ENCODE measurements around the gene KCNQ1. TPM values are rescaled to one million over a fixed set of nuclear protein-coding genes. Genes with fewer than 3 reads are reported as not detected.

Gene KCNQ1
- total RNA-seq, 1 donor from 2014 or later: 0.16 TPM

- TF ChIP-seq CTCF (IDR thresholded peaks at IDR 0.05): no peak
- DNase-seq (ENCODE audit: extremely low spot score, unreplicated experiment): peak; percentile 56
- Mint-ChIP-seq H3K36me3 (ENCODE audit: unreplicated experiment) (no peaks in the 10 kb centered on the region), H3K4me3 (ENCODE audit: unreplicated experiment) (no peak overlapping the region), H3K4me1 (ENCODE audit: unreplicated experiment) (peaks cover 21% of the 10 kb centered on the region), H3K27me3 (ENCODE audit: unreplicated experiment) (peaks cover 26% of the 10 kb centered on the region), H3K9me3 (ENCODE audit: unreplicated experiment) (peaks cover 12% of the 10 kb centered on the region), H3K27ac (ENCODE audit: unreplicated experiment) (no peak overlapping the region)
Observed at GRCh38 chr11:2808850-2809846, 364.3 kb downstream of the KCNQ1 start.

- Mint-ChIP-seq H3K27me3 (ENCODE audit: unreplicated experiment) (peaks cover 20% of the 10 kb centered on the region), H3K9me3 (ENCODE audit: unreplicated experiment) (peaks cover 12% of the 10 kb centered on the region), H3K4me1 (ENCODE audit: unreplicated experiment) (peaks cover 19% of the 10 kb centered on the region), H3K27ac (ENCODE audit: unreplicated experiment) (no peak overlapping the region), H3K36me3 (ENCODE audit: unreplicated experiment) (no peaks in the 10 kb centered on the region), H3K4me3 (ENCODE audit: unreplicated experiment) (no peak overlapping the region)
- DNase-seq (ENCODE audit: extremely low spot score, unreplicated experiment): no peak
- no peak for TF ChIP-seq CTCF (IDR thresholded peaks at IDR 0.05)
Observed at GRCh38 chr11:2809854-2810253, 365.0 kb downstream of the KCNQ1 start.

DNA sequence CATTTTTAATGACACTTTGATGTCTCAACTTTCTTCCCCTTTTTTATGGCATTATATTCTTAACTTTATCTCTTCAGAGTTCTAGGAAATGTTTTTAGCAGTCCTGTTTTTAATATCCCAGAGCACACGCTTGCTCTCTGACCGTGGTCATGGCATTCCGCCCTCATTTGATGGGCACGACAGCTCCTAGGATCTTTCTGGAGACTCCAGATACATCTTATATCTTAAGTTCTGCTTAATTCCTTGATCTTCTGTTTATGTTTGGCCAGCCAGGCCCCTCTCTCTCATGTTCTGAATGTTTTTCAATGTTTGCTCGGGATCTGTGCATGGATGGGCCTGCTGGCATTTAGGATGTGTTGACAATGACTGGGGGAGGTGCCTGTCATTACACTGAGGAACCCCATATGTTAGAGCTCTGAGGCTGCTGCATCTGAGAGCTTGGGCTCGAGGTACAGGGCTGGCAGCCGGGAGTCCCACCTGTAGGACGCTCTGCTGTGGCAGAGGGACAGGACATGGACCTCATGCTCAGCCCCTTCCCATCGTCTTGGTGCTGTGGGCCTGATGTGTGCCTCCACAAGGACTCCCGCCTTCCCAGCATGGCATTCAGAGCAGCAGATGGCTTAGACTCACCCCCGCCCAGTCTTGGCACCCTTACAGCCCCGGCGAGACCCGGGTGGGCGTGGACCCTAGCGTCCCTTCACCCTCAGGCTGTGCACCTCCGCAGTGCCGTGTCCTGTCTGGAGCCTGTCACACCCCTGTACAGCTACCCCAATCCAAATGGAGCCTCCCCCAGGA, 365.8 kb downstream of the KCNQ1 start:
- no peak for TF ChIP-seq CTCF (IDR thresholded peaks at IDR 0.05)
- Mint-ChIP-seq H3K27ac (ENCODE audit: unreplicated experiment) (no peak overlapping the region), H3K36me3 (ENCODE audit: unreplicated experiment) (no peaks in the 10 kb centered on the region), H3K27me3 (ENCODE audit: unreplicated experiment) (peaks cover 15% of the 10 kb centered on the region), H3K4me1 (ENCODE audit: unreplicated experiment) (peaks cover 15% of the 10 kb centered on the region), H3K4me3 (ENCODE audit: unreplicated experiment) (no peak overlapping the region), H3K9me3 (ENCODE audit: unreplicated experiment) (peaks cover 12% of the 10 kb centered on the region)
- DNase-seq (ENCODE audit: extremely low spot score, unreplicated experiment): no peak

DNA sequence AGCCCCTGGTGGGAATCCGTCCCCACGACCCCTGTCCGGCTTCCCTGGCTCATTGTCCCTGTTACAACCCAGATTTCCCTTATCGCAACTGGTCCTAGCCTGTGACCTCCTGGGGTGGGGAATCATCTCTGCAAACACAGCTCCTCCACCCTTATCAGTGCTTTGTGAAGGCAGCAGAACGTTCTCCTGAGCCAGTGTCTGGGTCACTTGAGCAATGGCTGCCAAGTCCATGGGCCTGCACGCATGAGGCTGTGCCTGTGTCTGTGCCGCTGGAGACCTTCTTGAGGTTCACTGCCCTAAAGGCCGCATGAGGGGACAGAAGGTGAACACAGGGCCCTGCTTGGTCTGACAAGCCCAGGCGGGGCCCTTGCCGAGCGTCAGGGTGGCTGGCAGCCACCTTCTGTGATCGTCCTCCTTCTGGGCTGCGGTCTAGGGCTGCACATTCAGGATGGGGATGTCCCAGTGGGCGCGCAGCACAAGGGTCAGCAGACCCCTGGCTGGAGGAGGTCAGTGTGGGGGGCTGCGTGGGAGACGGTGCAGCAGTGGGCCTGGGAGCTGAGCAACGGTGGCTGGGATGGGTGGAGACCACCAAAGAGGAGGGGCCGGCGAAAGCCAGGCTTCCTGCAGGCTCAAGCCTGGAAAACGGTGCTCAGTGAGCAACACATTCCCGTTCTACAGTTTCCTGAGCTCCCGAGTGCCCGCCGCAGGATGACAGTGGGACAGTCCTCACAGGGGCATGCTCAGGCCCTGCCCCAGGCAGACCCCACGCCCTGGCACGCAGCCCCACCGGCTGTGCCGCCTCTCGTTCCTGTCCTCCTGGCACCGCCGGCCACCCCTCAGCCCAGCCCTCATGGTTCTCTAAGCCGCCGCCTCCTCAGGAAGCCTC, 366.6 kb downstream of the KCNQ1 start:
- no peak overlapping the region for H3K4me3 Mint-ChIP-seq (ENCODE audit: unreplicated experiment)

More for the DNA sequence above, 366.6 kb downstream of the KCNQ1 start:
- H3K27ac Mint-ChIP-seq (ENCODE audit: unreplicated experiment): peak overlapping the region; percentile 69
- H3K4me1 Mint-ChIP-seq (ENCODE audit: unreplicated experiment): peaks cover 15% of the 10 kb centered on the region
- no peaks in the 10 kb centered on the region for H3K36me3 Mint-ChIP-seq (ENCODE audit: unreplicated experiment)
- DNase-seq (ENCODE audit: extremely low spot score, unreplicated experiment): no peak
- TF ChIP-seq CTCF (IDR thresholded peaks at IDR 0.05): no peak
- H3K9me3 Mint-ChIP-seq (ENCODE audit: unreplicated experiment): peaks cover 16% of the 10 kb centered on the region
- H3K27me3 Mint-ChIP-seq (ENCODE audit: unreplicated experiment): peaks cover 10% of the 10 kb centered on the region

Measured in osteocyte (in vitro differentiated cells).